ENCODE results near the gene AP1S2.

DNA sequence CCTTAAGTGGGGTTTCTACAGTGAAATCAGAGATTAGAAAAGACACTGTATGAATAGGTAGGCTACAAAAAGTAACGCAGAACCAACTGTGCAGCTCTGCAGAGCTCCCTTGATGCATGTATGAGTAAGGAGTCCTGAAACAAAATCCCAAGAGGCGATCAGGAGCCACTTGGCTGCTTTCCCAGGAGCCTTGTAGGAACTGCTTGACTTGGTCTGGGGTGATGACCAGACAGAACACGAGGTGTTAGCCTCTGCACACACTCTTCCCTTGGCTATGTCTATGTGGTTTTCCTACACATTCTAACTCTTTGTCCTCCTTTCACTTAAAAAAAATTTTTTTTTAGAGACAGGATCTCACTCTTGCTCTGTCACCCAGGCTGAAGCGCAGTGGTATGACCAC lies 22.8 kb upstream of the AP1S2 start:
- TF ChIP-seq, protein P1, sequence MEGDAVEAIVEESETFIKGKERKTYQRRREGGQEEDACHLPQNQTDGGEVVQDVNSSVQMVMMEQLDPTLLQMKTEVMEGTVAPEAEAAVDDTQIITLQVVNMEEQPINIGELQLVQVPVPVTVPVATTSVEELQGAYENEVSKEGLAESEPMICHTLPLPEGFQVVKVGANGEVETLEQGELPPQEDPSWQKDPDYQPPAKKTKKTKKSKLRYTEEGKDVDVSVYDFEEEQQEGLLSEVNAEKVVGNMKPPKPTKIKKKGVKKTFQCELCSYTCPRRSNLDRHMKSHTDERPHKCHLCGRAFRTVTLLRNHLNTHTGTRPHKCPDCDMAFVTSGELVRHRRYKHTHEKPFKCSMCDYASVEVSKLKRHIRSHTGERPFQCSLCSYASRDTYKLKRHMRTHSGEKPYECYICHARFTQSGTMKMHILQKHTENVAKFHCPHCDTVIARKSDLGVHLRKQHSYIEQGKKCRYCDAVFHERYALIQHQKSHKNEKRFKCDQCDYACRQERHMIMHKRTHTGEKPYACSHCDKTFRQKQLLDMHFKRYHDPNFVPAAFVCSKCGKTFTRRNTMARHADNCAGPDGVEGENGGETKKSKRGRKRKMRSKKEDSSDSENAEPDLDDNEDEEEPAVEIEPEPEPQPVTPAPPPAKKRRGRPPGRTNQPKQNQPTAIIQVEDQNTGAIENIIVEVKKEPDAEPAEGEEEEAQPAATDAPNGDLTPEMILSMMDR (IDR thresholded peaks at IDR 0.05; ENCODE audit: low read length): no peak
- TF ChIP-seq EZH2 (IDR thresholded peaks at IDR 0.05; ENCODE audit: borderline replicate concordance, low read length): no peak
